Endodermal cell (in vitro differentiated cells): Measurements from ENCODE around the gene KMT2B. TPM values are rescaled to one million over a fixed set of nuclear protein-coding genes. Genes with fewer than 3 reads are reported as not detected.

Experiments
- DNase-seq: peaks from one replicate; pipeline ENCODE4 v3.0.0-alpha.2; 2017
- H3K27ac ChIP-seq: 2 replicates; pipeline ENCODE4 v1.5.1; 2013; ENCODE audit warnings: mild to moderate bottlenecking, low read depth, low read length, moderate library complexity
- H3K27me3 ChIP-seq: 2 replicates; pipeline ENCODE4 v1.6.1; 2013; ENCODE audit warnings: mild to moderate bottlenecking, low read length, moderate library complexity; ENCODE audit not compliant: insufficient read depth, control insufficient read depth, poor library complexity, severe bottlenecking
- H3K36me3 ChIP-seq: 2 replicates; pipeline ENCODE4 v1.7.0; 2013; ENCODE audit warnings: mild to moderate bottlenecking, low read length, moderate library complexity; ENCODE audit not compliant: control insufficient read depth, insufficient read depth
- H3K4me1 ChIP-seq: one replicate; pipeline ENCODE4 v1.7.0; 2013; ENCODE audit warnings: low read length; ENCODE audit not compliant: control insufficient read depth, insufficient read depth
- H3K4me3 ChIP-seq: 2 replicates; pipeline ENCODE4 v1.5.1; 2013; ENCODE audit warnings: mild to moderate bottlenecking, low read length, moderate library complexity
- H3K9ac ChIP-seq: 2 replicates; pipeline ENCODE4 v1.6.1; 2013; ENCODE audit warnings: mild to moderate bottlenecking, low read length, moderate library complexity; ENCODE audit not compliant: poor library complexity, severe bottlenecking; ENCODE audit errors: extremely low read depth
- H3K9me3 ChIP-seq: 2 replicates; pipeline ENCODE4 v1.6.1; 2013; ENCODE audit warnings: mild to moderate bottlenecking, low read length, moderate library complexity; ENCODE audit not compliant: control insufficient read depth
- H3K27ac Mint-ChIP-seq: 2 replicates; pipeline ENCODE4 v1.8.0; 2020; ENCODE audit warnings: mixed read lengths
- H3K27me3 Mint-ChIP-seq: 2 replicates; pipeline ENCODE4 v1.8.0; 2021; ENCODE audit warnings: mild to moderate bottlenecking, mixed read lengths; ENCODE audit not compliant: insufficient read depth
- H3K36me3 Mint-ChIP-seq: 2 replicates; pipeline ENCODE4 v1.8.0; 2020; ENCODE audit warnings: low read depth, mixed read lengths
- H3K4me1 Mint-ChIP-seq: 2 replicates; pipeline ENCODE4 v1.8.0; 2020; ENCODE audit warnings: mixed read lengths
- H3K4me3 Mint-ChIP-seq: 2 replicates; pipeline ENCODE4 v1.8.0; 2020; ENCODE audit warnings: mild to moderate bottlenecking, moderate library complexity, mixed read lengths
- H3K9me3 Mint-ChIP-seq: 2 replicates; pipeline ENCODE4 v1.8.0; 2020; ENCODE audit warnings: mild to moderate bottlenecking, mixed read lengths
- CTCF ChIP-seq: fragments of 200-600 bp; sonication (generic); conservative IDR thresholded peaks from 2 replicates; pipeline ENCODE4 v1.5.0; 2021; ENCODE audit warnings: antibody characterized with exemption, mild to moderate bottlenecking
- WGBS, 2 experiments: methylation state at CpG; one replicate each; pipeline versions ENCODE4 v1.1.5 to v1.1.7; 2013; ENCODE audit warnings: missing lambda C conversion rate in 2 of 2, mixed read lengths in 1 of 2; ENCODE audit not compliant: insufficient coverage in 1 of 2, insufficient read length in 1 of 2; 5-methylcytosine and 5-hydroxymethylcytosine counted together
- total RNA-seq, 2 donors: library from RNA; stranded (reverse); fragmentation: NEBNext Ultra II Directional in 1 of 2; extraction: Animal tissue kit (Norgen Biotek cat#: 25700) in 1 of 2; gene quantifications; 2 replicates in 1 of 2; 3 replicates in 1 of 2; pipeline ENCODE4 v1.2.1, GENCODE V29; 2021

Gene KMT2B
- total RNA-seq, 2 donors from 2014 or later = 48.1 to 54.0 TPM

DNA sequence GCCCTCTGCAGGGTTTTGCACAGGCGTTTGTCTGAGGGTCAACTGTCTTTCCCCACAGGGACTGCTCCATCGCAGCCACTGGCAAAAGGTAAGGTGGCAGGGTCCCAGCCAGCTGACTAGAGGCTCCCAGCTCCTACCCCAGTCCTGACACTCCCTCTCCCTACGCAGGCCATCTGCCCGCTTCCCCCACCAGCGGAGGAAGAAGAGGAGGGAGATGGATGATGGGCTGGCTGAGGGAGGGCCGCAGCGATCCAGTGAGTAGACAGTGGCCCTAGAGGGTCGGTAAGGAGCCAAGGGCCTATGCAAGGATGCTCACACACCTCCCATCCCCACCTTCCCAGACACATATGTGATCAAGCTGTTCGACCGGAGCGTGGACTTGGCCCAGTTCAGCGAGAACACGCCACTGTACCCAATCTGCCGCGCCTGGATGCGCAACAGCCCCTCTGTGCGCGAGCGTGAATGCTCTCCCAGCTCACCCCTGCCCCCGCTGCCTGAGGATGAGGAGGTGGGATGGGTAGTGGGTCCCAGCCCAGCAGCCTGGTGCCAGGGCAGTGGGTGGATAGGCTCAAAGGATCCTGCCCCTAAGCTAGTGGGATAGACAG lies 35.0 kb downstream of the KMT2B start:
- peaks cover 25% of the 10 kb centered on the region for H3K27me3 Mint-ChIP-seq
- Histone ChIP-seq H3K27ac (no peak overlapping the region), H3K9me3 (no peaks in the 10 kb centered on the region), H3K27me3 (peaks cover 7% of the 10 kb centered on the region), H3K36me3 (peaks cover 5% of the 10 kb centered on the region), H3K4me3 (no peak overlapping the region), H3K9ac (no peak overlapping the region), H3K4me1 (no peaks in the 10 kb centered on the region)
- H3K27ac Mint-ChIP-seq = no peak overlapping the region
- peaks cover 11% of the 10 kb centered on the region for H3K4me1 Mint-ChIP-seq
- 93 to 98% methylated on average over 14 to 19 of the region's 20 CpGs for WGBS, 2 experiments
- H3K4me3 Mint-ChIP-seq = no peak overlapping the region
- no peaks in the 10 kb centered on the region for H3K9me3 Mint-ChIP-seq
- no peak for TF ChIP-seq CTCF
- no peak for DNase-seq
- H3K36me3 Mint-ChIP-seq = peaks cover under 1% of the 10 kb centered on the region

GRCh38 chr19:35753634-35754369 lies 36.0 kb downstream of the KMT2B start:
- H3K9ac ChIP-seq = no peak overlapping the region
- no peak for TF ChIP-seq CTCF
- H3K36me3 Mint-ChIP-seq = no peaks in the 10 kb centered on the region
- no peak for DNase-seq
- WGBS, 2 experiments = 93 to 96% methylated on average over 18 to 20 of the region's 20 CpGs
- H3K4me1 Mint-ChIP-seq = peaks cover 11% of the 10 kb centered on the region
- no peaks in the 10 kb centered on the region for H3K9me3 ChIP-seq
- peaks cover 5% of the 10 kb centered on the region for H3K36me3 ChIP-seq
- H3K27ac ChIP-seq = no peak overlapping the region
- no peak overlapping the region for H3K4me3 ChIP-seq
- H3K4me1 ChIP-seq = no peaks in the 10 kb centered on the region
- peaks cover 25% of the 10 kb centered on the region for H3K27me3 Mint-ChIP-seq
- no peak overlapping the region for H3K27ac Mint-ChIP-seq
- peaks cover 7% of the 10 kb centered on the region for H3K27me3 ChIP-seq
- H3K9me3 Mint-ChIP-seq = no peaks in the 10 kb centered on the region
- H3K4me3 Mint-ChIP-seq = no peak overlapping the region

- Mint-ChIP-seq H3K4me3 (peak overlapping the region; percentile 91), H3K27me3 (peaks cover 25% of the 10 kb centered on the region), H3K4me1 (peaks cover 8% of the 10 kb centered on the region), H3K27ac (no peak overlapping the region), H3K9me3 (no peaks in the 10 kb centered on the region), H3K36me3 (no peaks in the 10 kb centered on the region)
- Histone ChIP-seq H3K36me3 (peaks cover 5% of the 10 kb centered on the region), H3K4me1 (no peaks in the 10 kb centered on the region), H3K4me3 (no peak overlapping the region), H3K27me3 (peaks cover 7% of the 10 kb centered on the region), H3K9me3 (no peaks in the 10 kb centered on the region), H3K27ac (no peak overlapping the region), H3K9ac (no peak overlapping the region)
- WGBS, 2 experiments = 90 to 100% methylated on average over 4 to 13 of the region's 13 CpGs
- TF ChIP-seq CTCF = no peak
- no peak for DNase-seq
These were observed 36.7 kb downstream of the KMT2B start for GRCh38 chr19:35754370-35755130.
